DMS53 treated with DMSO at 0.1 percent for 48 hours (cell line): ENCODE data around the gene ZNF70.

Experiments
- DNase-seq: peaks from one replicate; lab custom pipeline; 2025; ENCODE audit not compliant: unreplicated experiment; lab: John Stamatoyannopoulos, UW

Gene ZNF70

DNA sequence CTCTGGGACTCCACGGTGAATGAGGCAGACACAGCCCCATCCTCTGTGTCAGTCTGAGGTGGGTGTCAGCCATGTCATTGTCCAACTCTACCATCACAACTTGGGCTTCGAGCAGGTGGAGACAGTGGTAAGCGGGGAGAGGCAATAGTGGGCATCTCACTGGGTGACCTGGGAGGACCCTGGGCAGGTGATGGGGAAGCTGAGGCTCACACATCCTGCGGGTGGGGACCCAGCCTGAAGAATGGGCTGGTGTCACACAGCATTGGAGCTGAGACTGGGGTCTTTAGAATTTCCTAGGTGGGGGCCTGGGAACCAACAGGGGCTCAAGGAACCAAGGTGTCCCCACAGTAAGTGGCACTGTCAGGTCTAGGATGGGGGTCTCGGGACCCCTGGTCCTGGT is 28.8 kb upstream of the ZNF70 start:
- DNase-seq = no peak

DNA sequence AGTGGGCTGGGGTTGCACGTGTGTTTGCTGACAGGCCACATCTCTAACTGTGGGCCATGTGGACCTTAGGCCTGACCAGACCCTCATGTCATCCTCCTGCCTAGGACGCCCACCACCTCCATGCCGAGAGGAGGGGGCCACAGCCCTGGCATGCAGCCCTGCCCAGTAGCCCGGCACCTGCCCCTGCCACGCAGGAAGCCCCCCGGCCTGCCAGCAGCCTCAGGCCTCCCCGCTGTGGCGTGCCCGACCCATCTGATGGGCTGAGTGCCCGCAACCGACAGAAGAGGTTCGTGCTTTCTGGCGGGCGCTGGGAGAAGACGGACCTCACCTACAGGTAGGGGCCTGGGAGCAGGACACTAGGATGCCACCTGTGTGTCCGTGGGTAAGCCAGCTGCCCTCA is 28.2 kb upstream of the ZNF70 start:
- DNase-seq = no peak

DNA sequence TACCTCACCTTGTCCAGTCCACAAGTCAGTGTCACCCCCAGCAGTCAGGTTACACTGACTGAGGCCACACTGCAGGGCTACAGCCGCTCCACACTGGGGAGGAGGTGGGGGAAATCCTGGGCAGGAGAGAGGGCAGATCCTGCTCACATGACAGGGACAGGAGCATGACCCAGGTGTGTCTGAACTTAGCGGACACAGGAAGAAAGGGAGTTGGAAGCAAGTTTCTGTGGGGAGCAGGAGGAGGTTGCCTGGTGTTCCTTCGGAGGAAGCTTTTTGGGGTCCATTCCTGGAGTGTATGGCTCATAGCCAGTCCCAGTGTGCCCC is 27.6 kb upstream of the ZNF70 start:
- no peak for DNase-seq

DNA sequence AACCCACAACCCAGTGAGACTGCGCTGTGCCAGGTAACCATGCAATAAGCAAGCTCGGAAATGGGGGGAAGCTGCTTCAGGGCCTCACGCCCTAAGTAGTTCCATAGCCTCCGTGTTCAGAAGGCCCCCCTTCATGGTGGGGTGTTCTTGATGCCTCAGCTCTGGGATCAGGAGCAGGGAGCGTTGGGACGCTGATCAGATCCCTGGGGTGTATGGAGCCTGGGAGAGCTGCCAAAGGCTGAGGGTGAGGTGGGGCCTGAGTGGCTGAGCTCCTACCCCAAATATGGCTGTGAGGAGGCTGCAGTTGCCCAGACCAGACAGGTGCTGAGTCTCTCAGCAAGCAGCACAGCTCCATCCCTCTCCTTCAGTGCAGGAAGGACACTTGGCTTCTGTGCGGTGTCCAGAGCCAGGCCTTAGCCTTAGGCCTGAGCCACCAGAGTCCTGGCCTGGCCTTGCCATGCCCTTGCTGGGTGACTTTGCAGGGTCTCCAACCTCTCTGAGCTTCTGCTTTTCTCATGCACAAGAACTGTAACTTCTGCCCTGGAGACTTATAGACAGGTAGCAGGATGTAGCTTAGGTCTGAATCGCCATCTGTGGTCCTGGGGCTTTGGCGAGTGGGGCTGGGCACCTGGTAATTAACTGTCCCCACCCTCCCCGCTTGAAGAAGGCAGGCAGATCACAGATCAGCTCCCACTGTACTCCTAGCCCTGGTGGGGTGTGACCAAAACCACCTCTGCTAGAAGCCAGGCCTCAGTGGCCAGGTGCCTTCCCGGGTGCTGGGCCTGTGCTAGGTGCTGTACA is 27.1 kb upstream of the ZNF70 start:
- no peak for DNase-seq

DNA sequence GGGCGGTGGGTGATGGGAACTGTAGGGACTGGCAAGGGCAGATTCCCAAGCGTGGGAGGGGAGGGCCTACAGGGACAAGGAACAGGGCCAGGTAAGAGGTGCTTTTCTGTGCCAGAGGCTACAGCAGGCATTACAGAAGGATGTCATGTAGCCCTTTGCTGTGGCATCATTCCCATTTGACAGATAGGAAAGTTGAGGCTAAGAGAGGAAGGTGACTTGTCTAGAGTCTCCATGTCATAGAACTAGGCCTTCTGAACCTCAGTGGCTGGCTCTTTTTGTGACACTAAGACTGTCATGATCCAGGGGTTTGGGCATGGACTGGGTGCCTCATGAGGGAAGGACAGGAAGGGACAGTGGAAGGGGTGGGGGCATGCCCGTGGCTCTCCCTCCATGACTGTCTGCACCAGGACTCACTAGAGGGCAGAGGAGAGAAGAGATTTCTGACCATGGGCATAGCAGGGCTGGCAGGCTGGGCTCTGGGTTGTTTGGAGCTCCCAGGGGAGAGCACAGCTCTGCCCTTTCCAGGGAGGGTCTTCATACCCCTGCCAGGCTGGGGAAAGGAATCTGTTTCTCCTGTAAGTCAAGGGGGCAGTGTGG is 25.0 kb upstream of the ZNF70 start:
- DNase-seq = no peak

DNA sequence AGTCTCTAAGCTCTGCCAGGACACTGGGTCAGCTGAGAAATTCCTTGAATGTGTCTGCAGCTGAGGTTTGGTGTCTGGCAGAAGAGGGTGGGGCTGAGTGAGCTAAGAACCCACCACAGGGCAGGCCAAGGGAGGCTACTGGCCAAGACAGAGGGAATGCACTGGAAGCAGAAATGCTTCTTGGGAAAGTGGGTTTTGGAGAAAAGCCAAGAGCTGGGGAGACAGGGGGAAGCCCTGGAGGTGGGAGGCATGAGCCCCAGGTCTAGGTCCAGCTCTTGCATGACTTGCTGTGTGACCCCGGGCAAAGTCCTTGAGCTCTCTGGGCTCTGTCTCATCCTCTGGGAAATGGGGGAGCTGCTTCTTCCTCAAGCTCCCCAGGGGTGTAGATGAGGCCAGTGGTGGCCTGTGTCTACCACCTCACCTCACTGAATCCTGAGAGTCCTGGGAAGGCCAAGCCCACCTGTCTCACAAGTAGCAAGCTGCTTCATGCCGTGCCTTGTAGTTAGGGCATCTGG is 24.1 kb upstream of the ZNF70 start:
- DNase-seq = no peak

DNA sequence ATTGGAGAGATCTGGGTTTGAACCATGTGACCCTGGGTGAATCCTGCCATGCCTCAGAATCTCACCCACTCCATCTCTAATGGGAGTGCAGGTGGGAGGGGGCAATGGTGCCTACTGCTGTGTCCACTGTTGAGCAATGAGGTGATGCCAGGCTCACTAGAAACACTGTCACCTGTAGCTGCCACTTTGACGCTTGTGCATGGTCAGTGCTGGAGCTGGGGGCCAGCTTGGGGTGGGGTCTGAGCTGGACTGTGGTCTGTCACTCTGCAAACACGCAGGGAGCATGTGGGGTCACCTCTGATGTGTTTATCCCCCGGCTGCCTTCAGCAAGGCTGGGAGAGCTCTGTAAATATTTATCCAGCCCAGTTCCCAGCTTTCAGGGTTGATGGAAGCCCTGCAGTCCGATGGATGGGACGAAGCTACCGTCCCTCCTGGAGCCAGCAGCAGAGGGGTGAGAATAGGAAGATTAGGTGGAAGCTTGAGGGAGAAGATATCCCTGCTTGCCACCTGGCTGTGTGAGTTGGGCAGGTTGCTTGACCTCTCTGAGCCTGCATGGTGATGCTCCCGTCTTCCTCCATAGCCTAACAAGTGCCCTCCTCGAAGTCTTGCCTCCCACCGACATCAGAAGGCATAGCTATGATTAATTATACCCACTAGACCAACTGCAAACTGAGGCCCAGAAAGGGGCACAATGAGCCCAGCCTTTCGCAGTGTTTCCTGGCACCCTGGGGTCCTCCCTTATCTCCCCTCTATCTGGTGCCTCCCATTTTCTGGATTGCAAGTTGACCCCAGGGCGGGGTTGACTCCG is 23.4 kb upstream of the ZNF70 start:
- DNase-seq = no peak

DNA sequence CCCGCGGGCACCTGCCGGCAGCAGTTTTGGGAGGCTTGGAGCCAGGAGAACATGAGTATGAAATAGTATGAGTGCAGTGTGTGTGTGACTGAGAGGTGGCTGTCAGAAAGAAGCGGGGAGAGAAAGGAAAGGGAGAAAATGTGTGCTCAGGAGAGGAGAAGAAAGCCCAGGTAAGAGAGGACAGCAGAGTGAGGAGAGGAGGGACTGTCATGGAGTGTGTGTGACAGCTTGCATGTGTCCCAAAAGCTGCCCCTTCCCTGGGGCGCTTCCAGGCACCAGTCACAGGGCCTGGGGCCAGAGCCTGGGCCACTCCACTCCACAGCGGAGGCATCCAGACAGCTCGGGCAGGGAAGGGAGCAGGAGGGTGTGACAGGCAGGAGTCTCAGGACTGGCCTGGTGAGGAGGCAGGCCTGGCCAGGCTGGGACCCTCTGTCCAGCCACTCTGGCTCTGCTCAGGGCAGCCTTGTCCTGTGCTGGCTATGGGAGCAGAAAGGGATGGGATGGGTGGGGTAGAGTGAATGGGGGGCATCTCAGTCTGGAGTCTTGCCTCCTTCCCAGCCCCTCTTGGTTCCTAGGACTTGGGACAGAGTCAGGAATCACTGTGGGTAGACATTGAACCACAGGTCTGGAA is 22.7 kb upstream of the ZNF70 start:
- no peak for DNase-seq

DNA sequence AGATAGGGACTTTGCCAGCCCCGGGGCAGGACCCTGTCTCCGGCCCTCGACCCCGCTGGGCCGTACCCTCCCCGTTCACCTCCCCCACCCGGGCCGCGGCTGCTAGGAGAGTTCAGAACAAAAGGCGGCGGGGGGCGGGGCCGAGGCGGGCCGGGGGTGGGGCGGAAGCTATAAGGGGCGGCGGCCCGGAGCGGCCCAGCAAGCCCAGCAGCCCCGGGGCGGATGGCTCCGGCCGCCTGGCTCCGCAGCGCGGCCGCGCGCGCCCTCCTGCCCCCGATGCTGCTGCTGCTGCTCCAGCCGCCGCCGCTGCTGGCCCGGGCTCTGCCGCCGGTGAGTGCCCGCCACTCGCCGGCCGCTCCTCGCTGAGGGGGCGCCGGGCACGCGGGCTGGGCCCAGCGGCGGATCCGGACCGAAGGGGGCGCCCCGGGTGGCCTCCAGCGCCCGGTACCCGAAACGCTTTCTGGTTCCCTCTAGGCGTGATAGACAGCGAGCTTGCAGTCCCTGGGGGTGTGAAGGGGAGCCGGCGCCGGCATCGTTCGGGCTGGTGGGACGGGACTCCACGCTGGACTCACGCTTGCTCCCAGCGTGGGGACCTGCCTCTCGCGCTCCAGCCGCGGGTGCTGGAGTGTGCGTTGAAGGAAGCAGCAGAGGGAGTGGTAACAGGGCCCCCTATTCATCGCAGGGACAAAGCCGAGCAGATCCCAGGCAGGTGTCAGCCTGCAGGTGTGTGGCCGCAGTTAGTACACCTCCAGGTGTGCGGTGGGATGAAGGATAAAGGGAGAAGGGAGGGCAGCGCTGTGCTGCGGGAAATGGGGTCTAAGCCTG is 21.9 kb upstream of the ZNF70 start, which contains the start of gene MMP11:
TSS of gene MMP11 (plus strand) at position 201 of the 825 bp plus-strand sequence. CDS start at position 223, 22 bp downstream.
- no peak for DNase-seq

DNA sequence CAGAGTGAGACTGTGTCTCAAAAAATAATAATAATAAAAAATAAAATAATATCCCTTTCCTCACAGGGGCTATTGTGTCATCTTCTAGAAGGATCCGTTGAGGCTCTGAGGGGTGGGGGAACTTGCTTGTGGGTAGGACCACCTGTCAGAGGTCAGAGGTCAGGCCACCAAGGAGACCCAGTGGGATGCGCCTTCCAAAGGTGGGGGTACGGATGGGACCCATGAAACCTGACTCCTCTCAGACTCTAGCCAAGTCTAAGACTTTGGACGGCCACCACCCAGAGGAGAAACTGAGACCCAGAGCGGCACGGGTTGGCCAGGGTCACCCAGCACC is 21.4 kb upstream of the ZNF70 start:
- DNase-seq = no peak

DNA sequence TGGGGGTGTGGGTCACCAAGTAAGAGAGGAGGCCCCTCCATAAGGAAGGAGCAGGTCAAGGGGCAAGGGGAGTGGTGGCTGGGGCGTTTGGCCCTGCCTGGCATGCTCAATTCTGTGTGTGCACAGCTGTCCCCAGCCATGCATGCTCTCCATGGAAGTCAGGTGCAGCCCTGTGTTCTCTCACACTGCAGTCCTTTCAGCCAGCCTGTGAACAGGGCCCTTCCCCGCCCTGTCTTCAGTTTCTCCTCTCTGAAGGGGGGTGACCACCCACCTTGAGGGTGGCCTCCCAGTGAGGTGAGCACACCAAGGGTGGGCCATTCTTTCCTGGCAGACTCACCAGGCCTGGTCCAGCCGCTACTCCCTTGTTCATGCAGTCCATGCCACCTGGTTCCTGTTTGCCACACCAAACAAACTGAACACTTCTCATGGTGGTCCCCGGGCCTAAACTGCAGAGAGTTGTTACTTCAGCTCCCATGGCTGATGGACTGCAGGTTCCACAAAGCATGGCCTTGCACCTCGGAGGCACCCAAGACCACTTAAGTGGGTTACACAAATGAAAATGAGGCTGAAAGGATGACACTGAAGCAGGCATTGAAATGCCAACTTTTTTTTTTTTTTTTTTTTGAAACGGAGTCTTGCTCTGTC is 18.5 kb upstream of the ZNF70 start:
- DNase-seq = no peak

DNA sequence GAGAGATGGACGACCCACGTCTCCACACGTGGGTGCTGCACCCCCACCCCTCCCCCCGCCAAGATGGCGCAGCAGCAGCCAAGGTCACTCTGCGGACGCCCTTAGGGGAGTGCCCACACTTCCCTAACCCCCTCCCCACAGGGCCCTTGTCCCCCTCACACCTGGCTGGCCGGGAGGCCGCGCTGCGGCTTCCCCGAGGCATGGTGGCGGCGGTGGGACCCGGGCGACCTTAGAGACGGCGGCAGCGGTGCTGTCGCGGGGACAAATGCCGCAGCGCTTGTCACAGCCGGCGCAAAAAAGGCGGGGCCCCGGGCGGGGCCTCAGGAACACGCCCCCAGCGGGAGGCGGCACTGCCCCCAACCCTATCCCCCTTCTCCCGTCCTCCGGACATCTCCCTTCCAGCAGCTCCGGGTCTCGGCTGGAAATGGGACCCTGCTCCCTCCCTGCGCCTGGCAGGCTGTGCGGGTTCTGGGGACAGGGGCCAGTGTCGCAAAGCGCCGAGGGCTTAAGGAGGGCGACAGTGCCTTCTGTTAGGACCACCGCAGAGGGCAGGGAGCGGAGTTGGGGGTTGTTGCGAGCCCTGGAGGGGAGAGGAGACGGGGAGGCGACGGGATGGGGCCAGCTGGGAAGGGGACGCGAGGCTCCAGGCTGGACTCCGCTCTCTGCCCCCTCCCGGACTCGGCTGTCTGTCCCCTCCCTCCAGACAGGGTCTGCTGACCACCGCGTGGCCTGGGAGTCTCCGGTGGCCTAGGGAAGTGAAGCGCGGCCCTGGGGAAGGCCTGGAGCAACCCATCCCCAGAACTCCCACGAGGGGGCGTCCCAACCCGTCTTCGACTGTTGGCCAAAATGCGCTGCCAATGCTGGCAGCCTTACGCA is 17.0 kb upstream of the ZNF70 start, which contains the start of gene CHCHD10:
TSS of gene CHCHD10 (minus strand) at position 300 of the 876 bp plus-strand sequence. CDS start at position 202, 98 bp downstream.
- peak; percentile 9 for DNase-seq

DNA sequence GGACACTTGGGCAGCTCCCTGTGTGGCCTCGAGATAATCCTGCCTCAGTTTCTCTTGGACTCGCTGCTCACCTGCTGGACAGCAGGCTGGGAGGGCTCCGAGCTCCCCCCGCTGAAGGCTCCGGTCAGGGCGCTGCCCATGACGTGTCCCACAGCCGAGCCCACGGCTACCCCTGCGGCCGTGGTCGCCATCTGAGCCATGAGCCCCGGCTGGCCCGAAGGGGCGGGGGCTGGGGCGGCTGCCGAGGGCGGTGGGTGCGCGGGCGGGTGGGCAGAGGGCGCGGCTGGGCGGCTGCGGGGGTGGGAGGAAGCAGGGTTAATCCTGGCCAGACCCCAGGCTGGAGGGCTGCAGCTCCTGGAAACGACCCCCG is 16.4 kb upstream of the ZNF70 start:
- DNase-seq = no peak

DNA sequence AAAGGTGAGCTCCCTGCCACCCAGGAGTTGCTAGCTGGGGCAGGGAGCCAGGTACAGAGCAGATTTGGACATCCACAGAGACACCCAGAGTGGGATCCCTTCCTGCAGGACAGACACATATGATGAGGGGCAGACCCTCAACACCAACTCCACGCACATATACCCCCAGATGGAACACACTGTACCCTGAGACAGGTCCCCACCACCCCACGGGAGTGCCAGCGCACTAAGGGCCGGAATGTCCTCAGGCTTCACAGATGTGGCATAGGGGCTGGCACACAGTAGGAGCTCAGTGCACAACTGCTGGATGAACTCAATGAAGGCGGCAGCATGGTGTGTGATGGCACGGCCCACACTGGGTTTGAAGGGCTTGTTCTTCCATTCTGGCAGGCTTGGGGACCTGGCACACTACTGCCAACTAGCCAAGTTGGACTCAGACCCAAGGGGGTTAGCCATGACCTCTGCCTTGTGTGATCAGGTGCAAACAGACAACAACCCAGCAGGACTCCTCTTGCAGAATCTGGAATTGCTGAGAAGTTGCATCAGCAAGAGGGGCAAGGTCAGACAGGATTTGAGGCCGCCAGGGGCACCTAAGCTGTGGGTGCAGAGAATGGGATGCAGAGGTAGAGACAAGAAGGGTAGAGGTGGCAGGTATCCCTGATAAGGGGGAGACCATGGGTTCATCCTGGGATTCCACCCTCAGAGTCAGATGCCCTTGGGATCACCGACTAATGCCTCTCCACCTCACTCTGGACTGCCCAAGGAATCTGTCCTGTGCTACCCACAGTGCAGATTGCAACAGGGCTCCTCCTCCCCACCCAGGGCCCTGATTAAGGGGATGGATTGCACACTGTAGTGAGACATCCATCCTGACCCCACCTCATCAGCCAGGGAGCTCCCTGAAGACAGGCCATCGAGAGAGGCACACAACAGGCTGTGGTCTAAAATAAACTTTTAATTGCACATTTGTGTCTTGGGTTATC is 14.3 kb upstream of the ZNF70 start:
- DNase-seq = no peak

DNA sequence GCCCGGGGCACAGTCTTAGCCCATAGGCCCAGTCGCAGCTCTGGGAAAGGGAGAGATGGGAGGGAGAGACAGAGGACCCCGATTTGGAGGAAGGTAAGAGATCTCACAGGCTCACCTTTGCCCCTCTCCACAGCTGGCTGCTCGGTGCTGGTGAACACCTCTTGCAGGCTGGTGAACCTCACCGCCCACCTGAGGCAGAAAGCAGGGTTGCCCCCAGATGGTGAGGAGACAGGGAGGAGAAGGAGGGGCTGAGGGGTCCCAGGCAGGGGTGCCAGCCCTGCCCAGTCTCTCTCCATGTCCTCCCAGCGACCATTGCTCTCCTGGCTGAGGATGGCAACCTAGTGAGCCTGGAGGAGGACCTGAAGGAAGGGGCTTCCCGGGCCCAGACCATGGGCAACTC is 13.0 kb upstream of the ZNF70 start:
- DNase-seq = no peak

DNA sequence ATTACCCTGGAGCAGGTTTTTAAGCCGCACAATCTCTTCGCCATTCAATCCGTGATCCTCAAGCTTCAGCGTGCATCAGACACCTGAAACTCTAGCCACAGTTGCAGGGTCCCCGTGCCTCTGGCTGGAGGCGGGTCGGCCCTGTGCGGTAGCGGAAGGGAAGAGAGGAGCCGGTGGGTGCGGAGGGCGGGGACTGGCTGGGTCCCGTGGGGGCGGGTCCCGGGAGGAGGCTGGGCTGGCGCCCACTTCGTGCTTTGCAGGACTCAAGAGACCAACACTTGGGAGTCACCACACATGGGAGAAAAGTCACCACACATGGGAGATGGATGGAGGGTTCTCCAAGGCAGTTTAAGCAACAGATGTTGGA is 12.7 kb upstream of the ZNF70 start:
- DNase-seq = no peak

DNA sequence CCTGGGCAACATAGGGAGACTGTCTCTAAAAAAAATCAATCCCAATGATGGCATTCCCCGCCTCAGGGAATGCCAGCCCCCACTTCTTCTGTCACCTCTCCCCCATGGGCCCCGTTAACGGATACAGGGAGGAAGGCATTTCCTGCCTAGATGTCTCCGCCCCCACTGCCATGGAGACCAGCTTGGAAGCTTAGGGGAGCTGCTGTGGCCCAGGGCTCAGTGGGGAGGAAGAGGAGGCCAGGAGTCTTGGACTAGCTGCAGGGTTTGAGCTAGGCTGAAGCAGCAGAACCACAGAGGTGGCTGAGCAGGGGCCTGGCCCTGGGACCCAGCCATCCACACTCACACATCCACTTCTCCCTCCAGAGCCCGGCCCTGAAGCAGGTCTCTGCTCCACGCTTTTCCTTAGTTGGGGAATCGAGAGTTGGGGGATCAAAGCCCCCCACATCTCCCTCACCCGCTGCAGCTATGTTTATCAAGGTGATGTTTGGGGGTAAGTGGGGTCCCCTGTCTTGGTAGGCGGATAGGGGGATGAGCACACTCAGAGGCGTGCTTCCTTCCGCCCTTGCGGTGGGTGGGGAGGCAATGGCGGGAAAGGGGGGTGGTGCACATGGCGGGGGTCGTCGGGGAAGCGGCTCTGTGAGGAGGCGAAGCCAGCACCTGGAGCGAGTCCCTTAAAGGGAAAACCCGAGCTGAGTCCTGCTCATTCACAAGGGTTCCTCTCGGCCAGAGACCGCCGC is 12.1 kb upstream of the ZNF70 start, which contains the start of gene C22orf15:
TSS of gene C22orf15 (plus strand) at position 149 of the 737 bp plus-strand sequence. CDS start at position 466, 317 bp downstream.
- DNase-seq = no peak
